ENCODE measurements around the gene ZRANB2. TPM values are rescaled to one million over a fixed set of nuclear protein-coding genes. Genes with fewer than 3 reads are reported as not detected.

The ZRANB2 gene
- total RNA-seq, 2 experiments from 2014 or later, result 114 to 148 TPM

GRCh38 chr1:71019233-71019969, 61.4 kb downstream of the ZRANB2 start:
- Mint-ChIP-seq H3K27ac (no peak overlapping the region), H3K36me3 (ENCODE audit: low read depth) (no peaks in the 10 kb centered on the region), H3K27me3 (peaks cover 5% of the 10 kb centered on the region), H3K9me3 (ENCODE audit: low read depth) (no peaks in the 10 kb centered on the region), H3K4me3 (no peak overlapping the region), H3K4me1 (no peaks in the 10 kb centered on the region)
- POLR2A ChIA-PET, result no interaction called here
- CTCF ChIA-PET, result no interaction called here
- ATAC-seq (no peak), DNase-seq (no peak)
- intact Hi-C loops (cut with DNase I, micrococcal nuclease), result no loop called here

- Mint-ChIP-seq H3K4me3 (no peak overlapping the region), H3K27me3 (peaks cover 5% of the 10 kb centered on the region), H3K36me3 (ENCODE audit: low read depth) (no peaks in the 10 kb centered on the region), H3K9me3 (ENCODE audit: low read depth) (no peaks in the 10 kb centered on the region), H3K27ac (no peak overlapping the region), H3K4me1 (no peaks in the 10 kb centered on the region)
- POLR2A ChIA-PET, result no interaction called here
- DNase-seq (no peak), ATAC-seq (no peak)
- CTCF ChIA-PET, result no interaction called here
- intact Hi-C loops (cut with DNase I, micrococcal nuclease), result no loop called here
Observed at GRCh38 chr1:71018791-71019190, 62.0 kb downstream of the ZRANB2 start.

GRCh38 chr1:71015745-71016144, 65.1 kb downstream of the ZRANB2 start:
- CTCF ChIA-PET, result no interaction called here
- POLR2A ChIA-PET, result no interaction called here
- Mint-ChIP-seq H3K4me1 (no peaks in the 10 kb centered on the region), H3K9me3 (ENCODE audit: low read depth) (no peaks in the 10 kb centered on the region), H3K27ac (no peak overlapping the region), H3K27me3 (peaks cover 5% of the 10 kb centered on the region), H3K4me3 (no peak overlapping the region), H3K36me3 (ENCODE audit: low read depth) (no peaks in the 10 kb centered on the region)
- ATAC-seq, result no peak
- DNase-seq, result no peak
- intact Hi-C loops (cut with DNase I, micrococcal nuclease), result no loop called here

- Mint-ChIP-seq H3K4me3 (no peak overlapping the region), H3K27ac (no peak overlapping the region), H3K4me1 (no peaks in the 10 kb centered on the region), H3K36me3 (ENCODE audit: low read depth) (no peaks in the 10 kb centered on the region), H3K9me3 (ENCODE audit: low read depth) (no peaks in the 10 kb centered on the region), H3K27me3 (peaks cover 5% of the 10 kb centered on the region)
- POLR2A ChIA-PET, result no interaction called here
- DNase-seq (no peak), ATAC-seq (no peak)
- CTCF ChIA-PET, result no interaction called here
- intact Hi-C loops (cut with DNase I, micrococcal nuclease), result no loop called here
Observed at GRCh38 chr1:71014178-71014579, 66.7 kb downstream of the ZRANB2 start.

Small RNA genes within 50 kb of the gene (microRNA-seq; reads per million reads assigned to microRNA genes)
- 1,534 reads per million, percentile 87 among the genes with 10 or more reads in this experiment for gene MIR186 (ENCODE audit: borderline replicate concordance)

Other genes starting within 250 kb of the ZRANB2 start
- gene PTGER3, start 33.2 kb downstream of the ZRANB2 start, total RNA-seq, result not detected